ENCODE data around the gene BABAM2.

BABAM2 gene

GRCh38 chr2:27911458-27912210 lies 21.1 kb downstream of the BABAM2 start:
- no peak for DNase-seq (ENCODE audit: low spot score)

GRCh38 chr2:27912512-27912911 lies 22.0 kb downstream of the BABAM2 start:
- DNase-seq (ENCODE audit: low spot score), result no peak

GRCh38 chr2:27914041-27914804 lies 23.7 kb downstream of the BABAM2 start:
- peak; percentile 13 for DNase-seq (ENCODE audit: low spot score)

GRCh38 chr2:27914805-27915175 lies 24.3 kb downstream of the BABAM2 start:
- no peak for DNase-seq (ENCODE audit: low spot score)

- DNase-seq (ENCODE audit: low spot score), result no peak
Observed at GRCh38 chr2:27915191-27915590, 24.7 kb downstream of the BABAM2 start.

- DNase-seq (ENCODE audit: low spot score), result no peak
Observed at GRCh38 chr2:27915874-27916273, 25.3 kb downstream of the BABAM2 start.

GRCh38 chr2:27916293-27916995 lies 25.9 kb downstream of the BABAM2 start:
- no peak for DNase-seq (ENCODE audit: low spot score)

- DNase-seq (ENCODE audit: low spot score), result no peak
Observed at GRCh38 chr2:27920148-27920885, 29.8 kb downstream of the BABAM2 start.

- DNase-seq (ENCODE audit: low spot score), result no peak
Observed at GRCh38 chr2:27921424-27921823, 30.9 kb downstream of the BABAM2 start.

- DNase-seq (ENCODE audit: low spot score), result no peak
Observed at GRCh38 chr2:27921880-27922547, 31.5 kb downstream of the BABAM2 start.

GRCh38 chr2:27922842-27923241 lies 32.3 kb downstream of the BABAM2 start:
- no peak for DNase-seq (ENCODE audit: low spot score)

- DNase-seq (ENCODE audit: low spot score), result no peak
Observed at GRCh38 chr2:27925766-27926472, 35.4 kb downstream of the BABAM2 start.

GRCh38 chr2:27929916-27930486 lies 39.5 kb downstream of the BABAM2 start:
- DNase-seq (ENCODE audit: low spot score), result no peak

GRCh38 chr2:27931361-27931950 lies 40.9 kb downstream of the BABAM2 start:
- no peak for DNase-seq (ENCODE audit: low spot score)

- peak; percentile 37 for DNase-seq (ENCODE audit: low spot score)
Observed at GRCh38 chr2:27932396-27932795, 41.9 kb downstream of the BABAM2 start.

GRCh38 chr2:27935026-27935425 lies 44.5 kb downstream of the BABAM2 start:
- DNase-seq (ENCODE audit: low spot score), result no peak

- no peak for DNase-seq (ENCODE audit: low spot score)
Observed at GRCh38 chr2:27940090-27940671, 49.7 kb downstream of the BABAM2 start.

- DNase-seq (ENCODE audit: low spot score), result no peak
Observed at GRCh38 chr2:27940982-27941381, 50.5 kb downstream of the BABAM2 start.

- DNase-seq (ENCODE audit: low spot score), result no peak
Observed at GRCh38 chr2:27942612-27943547, 52.4 kb downstream of the BABAM2 start.

Data from GM03348 (cell line).